UCSD-AML1 (cell line): ENCODE measurements around the gene PLCB2.

Experiments used
- DNase-seq: peaks from one replicate; lab custom pipeline; 2025; ENCODE audit not compliant: unreplicated experiment; lab: John Stamatoyannopoulos, UW

The PLCB2 gene

DNA sequence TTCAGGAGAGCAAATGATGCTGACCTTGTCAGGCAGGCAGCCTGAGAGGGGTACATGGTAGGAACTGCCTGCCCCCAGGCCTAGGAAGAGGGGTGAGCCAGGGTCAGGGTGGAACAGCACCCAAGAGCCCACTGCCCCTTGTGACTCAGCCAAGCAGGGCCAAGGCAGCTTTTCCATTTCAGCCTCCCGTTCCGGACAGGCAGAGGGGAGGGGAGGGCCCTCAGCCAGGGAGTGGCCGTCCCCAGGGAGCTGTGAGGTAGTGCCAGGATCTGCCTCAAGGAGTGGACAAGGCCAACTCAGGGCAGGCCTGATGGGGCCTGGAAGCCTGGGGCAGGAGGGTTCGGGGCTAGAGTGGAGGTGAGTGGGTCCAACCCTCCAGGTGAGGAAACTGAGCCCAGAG lies 19.8 kb downstream of the PLCB2 start:
- no peak for DNase-seq

DNA sequence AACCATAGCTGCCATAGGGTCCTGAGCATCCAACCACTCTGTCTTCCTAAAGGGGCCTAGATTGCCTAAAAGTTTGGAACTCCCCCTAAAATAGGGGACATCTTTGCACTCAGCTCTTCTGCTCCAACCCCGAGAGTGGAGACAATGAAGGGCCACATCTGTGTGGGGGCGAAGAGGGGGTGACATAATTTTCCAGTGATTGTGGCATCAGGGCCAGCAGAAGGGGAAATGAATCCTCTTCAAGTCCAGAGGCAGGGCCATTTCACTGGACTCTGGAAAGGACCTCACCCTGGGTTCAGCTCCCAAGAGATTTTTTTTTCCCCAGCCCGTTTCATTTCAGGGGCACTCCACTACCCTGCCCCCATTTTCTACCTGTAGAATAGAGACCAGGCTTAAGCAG lies 20.2 kb downstream of the PLCB2 start:
- no peak for DNase-seq

DNA sequence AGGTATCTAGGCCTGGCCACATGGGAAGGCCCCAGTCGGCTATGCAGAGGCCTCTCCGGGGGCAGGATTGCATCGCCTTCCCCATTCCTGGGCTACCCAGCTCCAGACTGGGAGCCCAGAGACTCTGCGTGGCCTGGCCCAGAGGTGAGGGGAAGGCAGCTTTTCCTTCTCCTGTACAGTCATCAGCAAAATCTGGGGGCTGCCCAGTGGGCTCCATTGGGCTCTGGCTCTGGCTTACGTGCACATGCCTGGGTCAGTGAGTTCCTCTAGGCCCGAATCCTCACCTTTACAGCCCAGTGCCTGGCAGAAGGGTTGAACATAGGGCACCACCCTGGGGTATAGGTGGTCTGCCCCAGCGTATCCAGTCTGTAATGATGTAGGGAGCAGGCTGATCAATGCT lies 20.9 kb downstream of the PLCB2 start:
- no peak for DNase-seq

DNA sequence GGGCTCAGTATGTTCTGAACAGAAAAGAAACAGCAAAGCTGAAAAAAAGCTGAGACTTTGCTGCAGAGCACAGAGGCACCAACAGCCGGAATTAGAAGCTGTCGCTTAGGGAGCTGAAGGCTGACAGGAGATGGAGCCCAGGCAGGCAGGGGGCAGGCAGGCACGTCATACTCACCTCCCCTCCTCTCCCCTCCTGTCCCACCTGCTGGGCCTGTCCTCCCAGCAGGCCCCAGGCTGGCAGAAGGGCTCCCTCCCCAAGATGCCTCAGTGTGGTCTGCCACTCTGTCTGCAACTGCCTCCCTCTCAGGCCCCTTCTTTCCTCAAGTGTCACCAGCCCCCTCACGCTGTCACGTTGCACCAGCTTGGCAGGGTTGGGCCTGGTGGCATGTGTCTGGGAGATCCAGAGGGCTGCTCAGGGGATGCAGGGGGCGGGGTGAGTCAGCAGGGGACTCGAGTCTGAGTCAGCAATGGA lies 21.6 kb downstream of the PLCB2 start:
- DNase-seq = no peak

DNA sequence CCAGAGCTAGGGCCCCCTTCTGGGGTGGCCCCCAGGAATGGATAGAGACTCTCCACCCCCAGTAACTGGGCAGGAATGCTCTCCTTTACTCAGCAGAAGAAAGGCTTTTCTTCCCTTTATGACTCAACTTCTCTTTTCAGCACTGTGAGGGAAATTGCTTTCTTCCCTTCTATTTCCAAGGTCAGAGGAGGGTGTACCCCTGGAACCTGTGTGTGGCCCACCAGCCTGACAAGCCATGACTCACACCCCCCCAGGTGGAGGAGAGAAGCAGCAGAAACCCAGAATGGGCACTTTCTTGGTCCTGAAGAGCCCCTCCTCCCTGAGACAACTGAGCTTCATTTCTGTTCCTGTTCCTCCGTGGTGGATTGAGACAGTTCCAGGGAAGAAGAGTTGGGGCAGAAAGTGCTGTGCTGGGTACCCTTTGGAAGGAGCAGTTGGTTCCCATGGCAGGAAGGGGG lies 22.2 kb downstream of the PLCB2 start:
- DNase-seq = no peak

DNA sequence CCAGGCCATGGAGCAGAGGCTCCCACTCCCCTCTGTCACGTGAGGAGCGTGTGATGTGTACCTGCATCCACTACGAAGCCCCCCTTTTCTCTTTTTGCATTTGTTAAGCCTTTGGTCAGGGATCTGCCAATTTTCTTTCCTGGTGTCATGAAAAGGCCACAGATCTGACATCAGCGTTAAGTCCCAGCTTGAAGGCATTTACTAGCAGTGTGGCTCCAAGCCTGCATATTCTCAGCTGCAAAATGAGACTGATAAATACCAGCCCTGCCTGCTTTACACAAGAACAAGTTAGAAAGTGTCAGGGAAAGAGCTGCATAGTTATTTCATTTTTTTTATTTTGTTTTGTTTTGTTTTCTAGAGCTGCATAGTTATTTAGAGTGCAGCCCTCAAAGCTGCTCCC lies 22.6 kb downstream of the PLCB2 start:
- no peak for DNase-seq

DNA sequence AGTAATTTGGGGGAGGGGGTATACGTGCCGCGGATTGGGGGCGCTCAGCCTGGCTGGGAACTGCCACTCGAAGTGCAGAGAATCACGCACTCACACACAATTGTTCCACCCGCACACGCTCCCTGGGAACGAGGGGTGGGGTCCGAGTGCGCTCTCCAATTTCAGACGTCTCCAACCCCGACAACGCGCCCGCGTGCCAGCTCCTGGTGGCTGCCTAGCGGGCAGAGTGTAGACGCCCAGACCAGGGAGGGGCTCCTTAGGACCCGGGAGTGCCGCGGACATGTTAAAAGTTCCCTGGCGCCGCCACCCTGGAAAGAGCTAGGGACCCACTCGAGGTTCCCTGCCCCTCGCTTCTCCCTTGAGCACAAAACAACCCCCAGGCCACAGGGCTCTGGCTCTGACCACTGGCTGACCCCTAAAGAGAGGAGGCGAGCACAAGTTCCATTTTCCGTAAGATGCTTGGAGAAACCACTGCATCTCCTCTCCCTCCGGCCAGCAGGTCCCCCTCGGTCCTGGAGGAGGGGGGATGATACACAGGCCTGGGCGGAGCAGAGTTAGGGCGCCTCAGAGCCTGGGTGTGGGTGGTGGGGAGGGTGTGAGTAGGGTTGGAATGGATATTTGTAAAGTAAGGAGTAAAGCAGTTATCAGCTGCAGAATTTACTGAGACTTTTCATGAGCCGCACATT lies 24.0 kb downstream of the PLCB2 start:
- no peak for DNase-seq

DNA sequence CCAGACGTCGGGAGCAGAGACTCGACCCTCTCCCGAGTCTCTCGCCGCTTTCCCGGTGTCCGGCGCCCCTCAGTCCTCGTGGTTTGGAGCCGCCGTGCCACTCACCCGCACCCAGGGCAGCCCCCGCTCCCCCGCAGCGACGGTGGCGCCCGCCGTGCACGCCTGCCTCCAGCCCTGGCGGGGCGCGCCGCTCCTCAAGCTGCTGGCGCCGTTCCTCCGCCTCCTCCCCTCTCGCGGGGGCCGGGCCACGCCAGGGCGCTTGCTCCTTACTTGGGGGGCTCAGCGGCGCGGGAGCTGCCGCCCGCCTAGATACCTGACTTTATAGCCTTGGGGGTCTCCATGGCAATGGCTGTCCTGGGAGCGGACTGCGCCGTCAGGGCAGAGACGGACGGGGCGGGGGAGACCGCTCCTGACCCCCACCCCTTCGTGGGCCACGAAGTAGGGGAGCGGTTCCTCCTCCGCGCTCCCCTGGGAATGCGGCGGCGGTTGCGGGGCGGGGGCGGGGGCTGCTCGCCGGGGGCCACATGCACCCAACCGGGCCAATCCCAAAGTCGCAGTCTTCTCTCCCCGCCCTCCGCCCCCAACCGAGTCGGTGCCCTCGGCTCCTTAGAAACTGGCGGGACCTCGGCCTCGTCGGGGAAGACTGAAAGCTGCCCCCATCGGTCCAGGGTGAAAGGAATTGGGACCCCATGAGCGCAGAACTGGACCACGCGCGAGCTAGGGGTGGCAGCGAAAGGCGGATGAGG lies 24.7 kb downstream of the PLCB2 start, which contains the start of gene ANKRD63:
Gene ANKRD63 (minus strand): TSS at position 196 of the 746 bp plus-strand sequence. CDS start 478 bp downstream, outside the sequence.
- peak; percentile 63 for DNase-seq

DNA sequence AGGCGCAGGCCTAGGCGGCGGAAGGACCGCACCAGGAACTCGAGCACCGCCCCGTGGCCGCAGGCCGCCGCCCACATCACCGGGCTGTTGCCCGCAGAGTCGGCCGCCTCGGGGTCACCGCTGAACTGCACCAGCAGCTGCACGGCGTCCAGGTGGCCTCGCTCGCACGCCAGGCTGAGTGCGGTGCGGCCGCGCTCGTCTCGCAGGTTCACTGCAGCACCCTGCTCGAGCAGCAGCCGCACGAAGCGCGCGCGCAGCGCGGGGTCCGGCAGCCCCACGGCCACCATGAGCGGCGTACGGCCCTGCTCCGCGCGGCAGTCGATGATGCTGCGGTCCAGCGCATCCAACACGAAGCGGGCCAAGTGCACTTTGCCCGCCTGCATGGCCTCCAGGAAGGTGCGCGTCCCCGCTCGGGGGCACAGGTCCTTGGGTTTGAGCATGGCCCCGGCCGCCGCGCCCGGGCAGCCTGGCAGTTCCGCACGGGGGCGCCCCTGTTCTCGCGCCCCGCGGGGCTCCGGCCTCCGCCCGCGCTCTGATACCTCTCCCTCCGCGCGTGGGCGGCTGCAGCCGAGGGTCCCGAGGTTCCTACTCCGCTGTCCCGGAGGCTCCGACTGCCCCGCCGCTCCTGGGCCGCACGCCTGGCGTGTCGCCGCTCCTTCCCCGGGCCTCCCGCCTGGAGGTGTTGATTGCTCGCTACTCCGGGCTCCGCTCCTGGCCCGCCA lies 25.4 kb downstream of the PLCB2 start:
- DNase-seq = peak; percentile 77

DNA sequence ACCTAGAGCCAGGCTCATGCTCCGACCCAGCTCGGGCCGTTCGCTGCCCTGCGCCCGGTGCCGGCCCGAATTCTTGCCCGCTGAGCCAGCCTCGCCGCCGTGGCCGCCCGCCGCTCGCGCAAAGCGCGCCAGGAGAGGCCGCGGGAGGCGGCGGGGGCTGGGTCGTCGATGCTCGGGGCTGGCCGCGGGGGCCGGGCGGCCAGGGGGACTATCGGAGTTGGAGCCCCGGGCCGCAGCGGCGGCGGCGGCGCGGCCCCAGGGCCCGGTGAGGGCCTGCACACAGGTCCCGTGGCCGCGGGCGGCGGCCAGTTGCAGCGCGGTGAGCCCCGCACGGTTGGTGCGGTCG lies 26.0 kb downstream of the PLCB2 start:
- no peak for DNase-seq

DNA sequence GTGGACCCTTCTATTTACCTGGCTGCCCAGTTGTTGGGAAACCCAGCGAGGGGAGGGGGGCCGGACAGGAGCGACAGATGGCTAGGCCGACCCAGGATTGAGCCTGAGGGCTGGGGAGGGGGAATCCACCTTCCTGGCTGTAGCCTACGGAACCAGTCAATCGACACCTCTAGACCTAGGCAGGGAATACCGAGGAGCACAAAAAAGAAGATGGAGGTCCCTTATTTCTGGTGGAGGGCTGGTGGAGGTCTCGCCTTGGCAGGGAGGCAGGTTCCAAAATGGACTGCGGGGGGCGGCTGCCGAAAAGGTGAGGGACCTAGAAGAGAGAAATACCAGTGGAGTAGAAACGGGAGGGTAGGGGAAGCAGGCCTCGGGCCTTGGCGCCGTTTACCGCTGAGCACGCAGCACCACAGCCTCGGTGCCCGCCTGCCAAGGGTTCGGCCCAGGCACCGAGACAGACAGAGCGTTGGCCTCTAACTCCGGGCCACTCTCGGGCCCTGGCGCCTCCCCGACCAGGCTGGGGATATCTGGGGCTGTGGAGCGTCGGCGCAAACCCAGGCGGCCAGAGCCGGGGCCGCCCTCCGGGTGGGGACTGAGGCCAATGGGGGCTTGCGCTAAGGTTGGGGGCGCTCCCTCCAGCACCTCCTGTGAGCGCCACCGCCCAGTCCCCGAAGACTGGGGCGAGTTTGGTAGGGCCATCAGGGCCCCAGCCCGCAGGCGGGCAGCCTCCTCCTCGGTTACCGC lies 26.5 kb downstream of the PLCB2 start:
- no peak for DNase-seq

DNA sequence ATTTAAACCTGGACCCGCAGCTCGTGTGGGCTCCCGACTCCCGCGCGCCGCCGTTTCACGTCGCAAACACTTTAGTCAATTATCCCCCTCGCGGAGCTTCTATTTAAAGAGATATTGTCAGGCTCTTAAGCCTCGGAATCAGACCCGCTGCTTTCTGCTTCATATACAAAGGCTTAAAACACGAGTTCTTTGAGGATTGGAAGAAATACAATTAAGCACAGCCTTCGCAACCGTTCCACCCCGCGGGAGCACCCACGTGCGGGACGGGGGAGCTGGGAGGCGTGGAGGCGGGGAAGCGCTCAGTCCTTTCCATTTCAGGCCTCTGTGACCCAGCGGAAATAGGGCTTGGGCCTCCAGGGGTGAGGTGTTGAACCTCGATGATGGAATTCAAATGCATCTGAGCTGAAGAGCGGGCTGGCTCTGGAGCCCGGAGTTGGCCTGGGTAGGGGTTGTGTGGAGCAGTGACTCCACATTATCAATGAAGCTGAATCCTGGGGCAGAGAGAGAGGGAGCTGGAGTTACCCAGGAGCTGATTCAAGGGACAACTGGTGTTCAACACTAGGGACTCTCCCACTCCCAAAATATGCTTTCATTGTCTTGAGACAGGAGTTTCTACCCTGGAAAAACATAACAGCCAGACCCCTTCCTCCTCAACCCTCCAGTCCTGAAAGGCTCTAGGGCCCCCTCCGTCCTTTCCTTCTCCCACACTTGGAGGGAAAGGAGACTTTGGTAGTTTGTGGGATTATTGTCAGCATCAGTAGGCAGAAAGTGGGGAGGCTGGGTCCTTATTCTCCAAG lies 27.3 kb downstream of the PLCB2 start:
- no peak for DNase-seq

DNA sequence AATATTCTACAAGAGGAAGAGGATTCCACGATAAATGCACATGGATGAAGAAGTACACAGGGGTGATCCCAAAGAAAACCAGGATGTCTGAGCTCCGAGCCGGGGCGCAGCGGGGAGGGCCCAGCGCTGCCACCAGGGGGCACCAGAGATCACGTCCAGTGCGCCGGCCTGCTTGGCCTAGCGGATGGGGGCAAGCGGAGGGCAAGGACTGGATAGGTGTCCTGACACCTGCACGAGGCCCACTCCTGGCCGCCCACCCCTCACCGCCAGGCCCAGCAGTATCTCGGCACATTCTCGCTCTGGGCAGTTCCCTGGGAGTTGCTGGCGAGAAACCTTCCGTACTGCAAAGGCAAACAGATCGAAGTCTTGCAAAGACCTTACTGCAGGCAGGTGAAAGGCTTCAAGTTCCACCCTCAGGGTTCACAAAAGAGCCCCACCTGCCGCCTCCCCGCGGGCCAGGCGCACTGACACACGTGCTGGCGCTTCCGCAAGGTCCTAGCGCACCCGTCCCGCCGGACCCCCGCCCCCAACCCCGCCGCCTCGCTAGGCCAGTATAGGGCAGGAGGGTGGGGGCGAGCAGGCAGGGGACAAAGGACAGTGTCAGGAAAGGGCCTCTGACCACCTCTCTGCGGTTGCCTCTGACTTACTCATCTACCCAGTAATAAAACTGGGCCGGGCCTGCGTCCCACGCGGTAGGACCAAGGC lies 28.1 kb downstream of the PLCB2 start:
- DNase-seq = peak; percentile 76

DNA sequence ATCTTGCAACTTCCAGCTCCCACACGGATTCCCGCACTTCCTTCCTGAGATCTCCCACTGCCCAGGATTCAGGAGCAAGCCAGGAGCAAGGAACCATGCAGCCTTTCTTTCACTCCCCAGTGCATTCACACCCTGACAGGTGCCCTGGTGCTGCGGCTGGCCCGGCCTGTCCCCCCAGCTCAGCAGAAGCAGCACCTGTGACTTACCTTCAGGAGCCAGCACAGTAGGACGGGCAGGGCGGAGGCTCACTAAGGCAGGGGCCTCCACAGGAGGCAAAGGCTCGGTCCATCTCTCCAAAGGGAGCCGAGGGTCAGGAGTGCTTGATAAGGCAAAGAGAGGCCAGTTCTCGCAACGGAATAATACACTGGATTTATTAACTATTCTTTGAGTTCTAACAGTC lies 29.7 kb downstream of the PLCB2 start:
- DNase-seq = no peak

DNA sequence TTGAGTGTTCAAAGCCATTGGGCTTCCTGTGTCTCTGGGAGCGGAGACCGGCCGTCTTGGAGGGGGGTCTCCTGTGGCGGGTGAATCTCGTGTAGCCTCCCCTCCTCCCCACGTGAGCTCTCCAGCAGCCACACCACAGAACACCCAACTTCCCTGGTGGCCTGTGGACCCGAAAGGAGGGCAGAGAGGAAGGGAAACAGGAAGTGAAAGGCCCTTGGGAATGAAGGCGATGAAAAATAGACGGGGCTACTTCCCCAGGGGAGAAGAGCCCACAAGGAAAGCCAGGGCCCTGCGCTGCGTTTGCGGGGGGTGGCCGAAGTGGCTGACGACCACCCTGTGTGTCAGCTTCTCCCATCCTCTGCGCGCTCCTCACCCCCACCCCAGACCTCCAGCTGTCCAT lies 30.3 kb downstream of the PLCB2 start:
- DNase-seq = peak; percentile 54

DNA sequence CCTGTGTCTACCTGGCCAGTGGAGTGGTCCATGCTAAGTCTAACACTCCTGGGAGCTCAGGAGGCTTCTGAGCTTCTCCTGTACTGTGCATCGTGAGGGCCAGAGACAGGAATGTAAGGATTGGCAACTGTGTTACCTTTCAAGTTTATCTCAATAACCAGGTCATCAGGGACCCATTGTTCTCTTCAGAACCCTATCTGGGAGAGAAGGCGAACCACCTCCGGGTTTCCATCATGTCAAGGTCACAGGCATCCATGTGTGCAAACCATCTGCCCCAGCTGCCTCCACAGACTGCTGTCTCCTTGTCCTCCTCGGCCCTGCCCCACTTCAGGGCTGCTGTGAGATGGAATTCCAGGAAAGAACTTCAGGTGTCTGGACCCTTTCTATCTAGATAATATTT lies 30.8 kb downstream of the PLCB2 start:
- no peak for DNase-seq

DNA sequence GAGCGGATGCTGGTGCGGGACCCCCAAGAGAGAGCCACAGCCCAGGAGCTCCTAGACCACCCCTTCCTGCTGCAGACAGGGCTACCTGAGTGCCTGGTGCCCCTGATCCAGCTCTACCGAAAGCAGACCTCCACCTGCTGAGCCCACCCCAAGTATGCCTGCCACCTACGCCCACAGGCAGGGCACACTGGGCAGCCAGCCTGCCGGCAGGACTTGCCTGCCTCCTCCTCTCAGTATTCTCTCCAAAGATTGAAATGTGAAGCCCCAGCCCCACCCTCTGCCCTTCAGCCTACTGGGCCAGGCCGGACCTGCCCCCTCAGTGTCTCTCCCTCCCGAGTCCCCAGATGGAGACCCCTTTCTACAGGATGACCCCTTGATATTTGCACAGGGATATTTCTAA lies 31.8 kb downstream of the PLCB2 start:
- DNase-seq = no peak

DNA sequence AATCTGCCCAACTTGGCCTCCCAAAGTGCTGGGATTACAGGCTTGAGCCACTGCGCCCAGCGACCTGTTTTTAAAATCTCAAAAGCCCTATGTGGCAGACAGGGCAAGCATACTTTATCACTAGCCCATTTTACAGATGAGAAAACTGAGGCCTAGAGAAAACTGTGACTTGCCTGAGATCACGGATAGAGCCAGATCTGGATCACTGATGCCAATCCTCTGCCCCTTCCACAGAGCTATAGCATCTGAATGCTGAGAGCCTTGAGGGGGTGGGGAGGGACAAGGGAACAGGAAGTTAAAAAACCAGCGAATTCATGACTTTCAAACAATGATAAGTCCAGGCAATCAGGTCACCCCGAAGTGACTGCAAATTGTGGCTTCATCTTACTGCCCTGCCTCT lies 32.2 kb downstream of the PLCB2 start:
- no peak for DNase-seq

DNA sequence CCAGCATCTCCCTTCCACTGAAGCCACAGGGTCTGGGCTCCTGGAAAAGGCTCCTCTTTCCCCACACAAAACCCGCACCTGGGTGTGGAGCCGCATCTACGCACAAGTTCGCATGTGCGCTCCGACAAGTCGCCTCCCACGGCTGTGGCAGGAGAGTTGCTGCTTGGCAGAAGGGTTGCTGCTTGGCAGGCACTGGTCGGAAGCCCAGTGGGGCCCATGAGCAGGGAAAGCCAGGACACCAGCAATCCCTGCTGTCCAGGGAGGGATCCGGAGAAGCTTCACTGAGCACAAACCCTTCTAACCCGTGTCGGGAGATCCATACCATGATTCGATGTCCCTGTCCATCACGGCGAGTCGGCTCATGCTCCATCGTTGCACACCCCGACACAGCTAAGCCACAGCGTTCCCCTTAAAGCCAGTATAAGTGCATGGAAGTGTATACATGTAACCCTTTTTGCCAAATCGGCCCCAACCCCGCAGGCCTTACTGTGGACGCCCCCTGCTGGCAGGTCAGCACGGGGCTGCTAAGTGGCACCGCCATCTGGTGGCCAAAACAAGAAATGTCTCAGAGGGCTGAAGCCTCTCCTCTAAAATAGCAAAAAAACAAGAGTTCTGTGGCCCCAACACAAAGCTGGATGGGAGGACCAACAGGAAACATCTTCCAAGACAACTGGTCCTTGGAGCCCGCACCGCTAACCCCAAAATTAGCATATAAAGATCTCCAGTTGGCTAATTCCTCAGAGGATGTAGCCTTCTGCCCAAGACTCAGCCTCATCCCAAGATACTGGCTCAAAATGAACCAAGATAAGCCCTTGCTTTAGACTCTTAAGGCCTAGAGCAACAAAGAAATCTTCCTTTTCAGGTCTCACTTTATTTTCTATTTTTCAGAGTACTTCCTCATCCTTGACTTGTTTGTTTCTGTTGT lies 33.1 kb downstream of the PLCB2 start:
- peak; percentile 87 for DNase-seq
